ENCODE measurements around the gene SPSB1.

SPSB1 gene

GRCh38 chr1:9344426-9345200, 51.9 kb downstream of the SPSB1 start:
- DNase-seq (ENCODE audit: low spot score), result no peak

- DNase-seq (ENCODE audit: low spot score), result no peak
Measured at GRCh38 chr1:9345471-9345870, 52.8 kb downstream of the SPSB1 start.

- DNase-seq (ENCODE audit: low spot score), result no peak
Measured at GRCh38 chr1:9345922-9346321, 53.2 kb downstream of the SPSB1 start.

- no peak for DNase-seq (ENCODE audit: low spot score)
Measured at GRCh38 chr1:9346566-9346965, 53.9 kb downstream of the SPSB1 start.

- no peak for DNase-seq (ENCODE audit: low spot score)
Measured at GRCh38 chr1:9347095-9347850, 54.6 kb downstream of the SPSB1 start.

GRCh38 chr1:9349331-9349851, 56.7 kb downstream of the SPSB1 start:
- no peak for DNase-seq (ENCODE audit: low spot score)

- DNase-seq (ENCODE audit: low spot score), result no peak
Measured at GRCh38 chr1:9350013-9350908, 57.6 kb downstream of the SPSB1 start.

GRCh38 chr1:9350960-9351359, 58.3 kb downstream of the SPSB1 start:
- no peak for DNase-seq (ENCODE audit: low spot score)

GRCh38 chr1:9351654-9352271, 59.1 kb downstream of the SPSB1 start:
- DNase-seq (ENCODE audit: low spot score), result no peak

GRCh38 chr1:9352377-9353134, 59.9 kb downstream of the SPSB1 start:
- DNase-seq (ENCODE audit: low spot score), result no peak

- DNase-seq (ENCODE audit: low spot score), result no peak
Measured at GRCh38 chr1:9355503-9355902, 62.8 kb downstream of the SPSB1 start.

- DNase-seq (ENCODE audit: low spot score), result no peak
Measured at GRCh38 chr1:9356021-9356420, 63.3 kb downstream of the SPSB1 start.

- no peak for DNase-seq (ENCODE audit: low spot score)
Measured at GRCh38 chr1:9356829-9357466, 64.3 kb downstream of the SPSB1 start.

- DNase-seq (ENCODE audit: low spot score), result no peak
Measured at GRCh38 chr1:9357958-9358357, 65.3 kb downstream of the SPSB1 start.

GRCh38 chr1:9360371-9361064, 67.8 kb downstream of the SPSB1 start:
- DNase-seq (ENCODE audit: low spot score), result no peak

- no peak for DNase-seq (ENCODE audit: low spot score)
Measured at GRCh38 chr1:9361630-9362260, 69.1 kb downstream of the SPSB1 start.

- DNase-seq (ENCODE audit: low spot score), result no peak
Measured at GRCh38 chr1:9362488-9362887, 69.8 kb downstream of the SPSB1 start.

GRCh38 chr1:9363061-9363471, 70.4 kb downstream of the SPSB1 start:
- no peak for DNase-seq (ENCODE audit: low spot score)

GRCh38 chr1:9366298-9366697, 73.6 kb downstream of the SPSB1 start:
- no peak for DNase-seq (ENCODE audit: low spot score)
